ENCODE results near the gene ZFP92.
"Not testable (repeated sequence)": the region's sequence is repeated elsewhere in the genome, so short reads cannot be mapped to it uniquely, and the experiment has no call there.

Gene ZFP92, protein sequence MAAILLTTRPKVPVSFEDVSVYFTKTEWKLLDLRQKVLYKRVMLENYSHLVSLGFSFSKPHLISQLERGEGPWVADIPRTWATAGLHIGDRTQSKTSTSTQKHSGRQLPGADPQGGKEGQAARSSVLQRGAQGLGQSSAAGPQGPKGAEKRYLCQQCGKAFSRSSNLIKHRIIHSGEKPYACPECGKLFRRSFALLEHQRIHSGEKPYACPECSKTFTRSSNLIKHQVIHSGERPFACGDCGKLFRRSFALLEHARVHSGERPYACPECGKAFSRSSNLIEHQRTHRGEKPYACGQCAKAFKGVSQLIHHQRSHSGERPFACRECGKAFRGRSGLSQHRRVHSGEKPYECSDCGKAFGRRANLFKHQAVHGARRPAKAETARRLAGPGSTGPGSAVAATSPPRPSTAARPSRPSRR

DNA sequence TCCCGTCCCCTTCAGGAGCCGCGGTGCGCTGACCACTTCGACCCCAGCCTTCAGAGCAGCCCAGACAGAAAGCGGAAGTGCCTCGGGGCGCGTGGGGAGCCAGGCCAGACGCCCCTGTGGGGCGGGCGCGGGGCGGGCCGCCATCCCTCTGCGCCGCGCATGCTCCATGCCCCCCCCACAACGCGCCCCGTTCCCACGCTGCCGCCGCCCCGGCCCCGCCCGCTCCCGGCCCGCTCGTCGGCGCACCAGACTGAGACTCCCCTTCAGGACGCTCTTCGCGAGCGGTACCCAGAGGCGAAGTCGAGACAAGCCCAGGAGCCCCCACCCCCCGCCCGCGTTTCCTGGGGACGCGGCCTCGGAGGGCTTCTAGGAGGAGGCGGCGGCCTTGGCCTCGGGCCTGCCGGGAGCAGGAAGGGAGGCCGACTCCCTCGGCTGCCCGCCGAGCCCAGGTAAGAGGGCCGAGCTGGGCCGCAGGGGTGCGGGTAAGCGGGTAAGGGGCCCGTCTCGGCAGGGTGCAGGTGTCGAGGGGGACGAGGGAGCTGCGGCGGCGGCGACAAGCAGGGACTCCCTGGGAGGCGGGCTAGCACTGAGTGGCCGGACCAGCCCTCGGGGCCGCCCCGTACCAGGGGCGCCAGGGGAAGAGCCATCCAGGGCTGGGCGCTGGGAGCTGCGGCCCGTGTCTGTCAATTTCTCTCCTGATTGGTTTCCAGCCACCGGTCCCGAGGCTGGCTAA, at the start of gene ZFP92:
Gene ZFP92, plus strand, starts transcription at position 218 of the 733 bp plus-strand sequence. CDS start 6,851 bp downstream, outside the sequence.
- no peak for DNase-seq

DNA sequence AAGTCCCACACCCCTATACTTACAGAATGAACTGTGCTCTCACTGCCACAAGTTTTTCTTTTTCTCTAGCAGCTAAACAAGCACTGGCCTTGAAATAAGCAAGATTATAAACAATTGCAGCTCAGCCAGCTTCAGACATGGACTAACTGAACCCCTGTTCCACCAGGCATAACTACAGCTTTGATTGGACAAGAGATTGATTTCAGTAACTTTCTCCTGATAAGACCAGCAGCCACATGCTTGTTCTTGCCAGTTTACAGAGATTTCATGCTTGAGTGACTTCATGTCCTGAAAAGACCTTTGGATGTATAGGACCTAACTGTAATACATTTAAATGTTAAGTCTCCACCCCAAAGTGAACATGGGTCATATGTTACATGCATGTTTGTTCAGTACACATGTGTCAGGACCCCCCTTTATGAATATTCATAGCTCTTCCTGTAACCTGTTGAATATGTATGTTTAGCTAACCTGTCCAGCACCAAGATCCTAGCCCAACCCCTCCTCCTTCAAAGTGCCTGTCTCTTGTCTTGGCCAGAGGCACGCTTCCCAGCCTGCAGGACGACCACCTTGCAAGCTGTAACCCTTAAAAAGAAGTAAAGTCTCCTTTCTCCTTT, 49.4 kb upstream of the ZFP92 start:
- DNase-seq = no peak

DNA sequence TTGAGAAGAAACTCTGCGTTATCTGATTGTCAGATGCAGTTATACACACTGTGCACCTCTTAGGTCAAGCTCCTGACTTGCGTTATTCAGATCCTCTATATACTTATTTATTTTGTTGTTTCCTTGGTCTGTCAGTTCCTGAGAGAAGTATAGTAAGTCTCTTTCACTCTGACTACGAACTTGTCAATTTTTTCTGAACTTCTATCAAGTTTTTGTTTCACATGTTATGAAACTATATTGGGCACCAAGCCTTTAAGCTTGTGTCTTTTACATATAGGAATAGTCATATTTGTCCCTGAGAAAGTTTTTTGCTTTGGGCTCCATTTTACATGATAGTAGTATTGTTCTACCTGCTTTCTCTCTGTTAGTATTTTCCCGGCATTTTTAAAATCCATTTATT, 45.6 kb upstream of the ZFP92 start:
- no peak for DNase-seq

DNA sequence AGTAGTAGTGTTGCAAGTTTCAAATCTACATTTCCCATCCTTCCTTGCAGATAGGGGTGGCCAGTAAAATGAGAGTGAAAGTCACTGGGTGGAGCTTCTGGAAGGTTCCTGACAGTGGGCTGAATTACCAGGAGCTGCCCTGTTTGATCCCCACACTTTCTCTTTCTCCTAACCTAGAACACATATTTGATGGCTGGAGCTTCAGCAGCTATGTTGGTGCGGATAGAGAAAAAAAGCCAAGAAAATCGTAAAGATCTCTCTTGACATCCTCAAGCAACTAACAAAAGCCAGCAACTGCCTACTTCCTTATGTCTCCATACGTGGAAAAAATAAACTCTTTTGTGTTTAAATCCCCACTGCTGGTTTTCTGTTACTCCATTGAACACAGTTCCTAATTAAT, 45.2 kb upstream of the ZFP92 start:
- DNase-seq = no peak

DNA sequence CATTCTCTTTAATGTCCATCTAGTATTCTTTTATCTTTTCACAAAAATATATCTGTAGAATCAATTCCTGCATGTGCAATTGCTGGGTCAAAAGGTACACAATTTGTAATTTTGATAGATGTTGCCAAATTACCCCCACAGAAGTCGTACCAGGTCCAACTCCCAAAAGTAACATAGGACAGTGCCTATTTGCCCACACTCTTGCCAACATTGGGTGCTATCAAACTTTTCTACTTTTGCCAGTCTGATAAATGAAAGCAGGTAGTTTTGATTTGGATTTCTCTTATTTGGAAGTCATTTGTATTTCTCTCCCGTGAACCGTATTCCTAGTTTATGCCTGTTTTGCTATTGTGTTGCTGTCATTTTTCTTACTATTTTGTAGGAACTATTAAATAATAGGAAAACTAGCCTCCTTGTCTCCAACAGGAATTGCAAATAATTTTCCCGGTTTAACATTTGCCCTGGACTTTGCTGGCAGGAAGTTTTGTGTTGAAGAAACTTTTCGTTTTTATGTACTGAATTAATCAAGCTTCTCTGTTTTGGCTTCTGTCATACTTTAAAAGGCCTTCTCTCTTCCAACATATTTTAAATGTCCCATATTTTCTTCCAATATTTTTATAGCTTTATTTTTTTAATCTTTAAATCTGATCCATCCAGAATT, 44.3 kb upstream of the ZFP92 start:
- no peak for DNase-seq

DNA sequence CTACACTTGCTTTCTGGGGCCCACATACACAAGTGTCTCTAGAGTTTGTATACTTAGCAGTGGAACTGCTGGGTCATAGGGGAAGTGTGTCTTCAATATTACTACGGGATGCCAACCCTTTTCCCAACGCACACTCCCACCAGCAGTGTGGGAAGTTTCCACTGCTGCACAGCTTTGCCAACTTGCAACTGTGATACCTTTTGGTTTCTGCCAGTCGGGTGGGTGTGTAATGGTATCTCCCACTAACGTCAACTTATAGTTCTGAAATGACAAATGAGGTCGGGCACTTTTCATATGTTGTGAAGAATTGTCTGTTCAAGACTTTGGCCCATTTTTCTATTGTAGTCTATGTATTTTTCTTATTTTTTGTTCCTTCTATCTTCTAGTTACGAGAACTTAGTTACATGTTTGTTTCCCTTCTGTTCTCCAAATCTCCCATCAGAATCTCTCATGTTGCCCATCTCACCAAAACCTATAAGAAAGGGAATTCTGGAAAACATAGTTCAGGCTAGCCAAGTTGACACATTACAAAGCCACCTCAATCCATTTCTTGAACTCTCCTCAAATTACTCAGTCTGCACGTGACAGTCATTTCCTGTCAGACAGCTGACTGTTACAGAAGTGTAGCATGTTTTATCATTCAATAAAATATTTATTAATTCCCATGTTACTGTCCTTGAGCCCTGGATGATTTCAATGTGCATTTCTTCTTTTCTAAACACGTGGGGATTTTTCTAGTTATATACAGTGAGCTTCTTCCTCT, 40.8 kb upstream of the ZFP92 start:
- DNase-seq = no peak

DNA sequence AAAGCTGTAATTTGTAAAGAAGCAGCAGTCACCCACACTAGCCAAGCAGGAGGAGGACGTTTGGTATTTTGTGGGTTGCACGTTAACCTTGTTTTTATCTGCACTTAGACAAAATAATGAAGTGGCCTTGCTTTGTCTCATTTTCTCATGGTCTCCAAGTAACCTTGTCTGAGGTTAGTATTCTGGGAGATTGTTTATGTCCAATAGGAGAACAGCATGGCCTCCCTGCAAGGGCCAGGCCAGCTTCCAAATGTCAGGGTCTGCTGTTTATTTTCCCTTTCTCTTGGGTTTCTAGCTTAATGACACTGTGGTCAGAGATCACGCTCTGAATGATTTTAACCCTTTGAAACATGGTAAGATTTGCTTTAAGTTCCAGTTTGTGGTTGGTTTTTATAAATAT, 40.0 kb upstream of the ZFP92 start:
- no peak for DNase-seq

DNA sequence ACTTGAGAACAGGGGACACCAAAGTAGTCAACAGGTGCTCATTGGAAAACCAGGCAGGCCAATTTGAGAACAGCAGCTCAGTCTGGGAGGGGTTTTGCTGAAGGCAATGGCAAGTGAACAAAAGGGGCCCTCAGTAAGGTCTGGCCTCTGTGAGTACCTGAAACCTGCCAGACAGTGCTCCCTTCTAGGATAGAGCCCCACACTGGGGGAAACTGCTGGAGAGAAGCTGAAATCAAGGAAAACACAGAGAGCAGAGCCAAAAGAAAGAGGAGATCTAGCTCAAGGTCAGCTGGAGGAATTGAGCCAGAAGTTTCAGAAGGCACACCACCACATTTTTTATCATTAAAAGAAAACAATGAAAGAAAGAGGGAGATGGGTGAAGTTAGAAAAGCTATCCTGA, 38.3 kb upstream of the ZFP92 start:
- DNase-seq = no peak

DNA sequence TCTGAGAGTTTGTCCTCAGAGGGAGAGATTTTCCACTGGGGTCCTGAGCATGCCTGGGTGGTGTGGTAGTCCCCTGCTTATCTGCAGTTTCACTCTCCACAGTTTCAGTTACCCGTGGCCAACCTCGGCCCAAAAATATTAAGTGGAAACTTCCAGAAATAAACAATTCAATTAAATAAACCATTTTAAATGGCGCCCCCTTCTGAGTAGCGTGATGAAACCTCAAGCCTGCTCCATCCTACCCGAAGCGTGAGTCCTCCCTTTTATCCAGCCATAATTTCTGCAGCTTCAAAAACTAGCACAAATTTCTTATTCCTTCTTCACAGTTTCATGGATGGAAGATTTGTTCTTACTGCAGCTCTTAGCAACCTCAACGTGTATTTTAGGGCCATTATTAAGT, 36.8 kb upstream of the ZFP92 start:
- DNase-seq = no peak

DNA sequence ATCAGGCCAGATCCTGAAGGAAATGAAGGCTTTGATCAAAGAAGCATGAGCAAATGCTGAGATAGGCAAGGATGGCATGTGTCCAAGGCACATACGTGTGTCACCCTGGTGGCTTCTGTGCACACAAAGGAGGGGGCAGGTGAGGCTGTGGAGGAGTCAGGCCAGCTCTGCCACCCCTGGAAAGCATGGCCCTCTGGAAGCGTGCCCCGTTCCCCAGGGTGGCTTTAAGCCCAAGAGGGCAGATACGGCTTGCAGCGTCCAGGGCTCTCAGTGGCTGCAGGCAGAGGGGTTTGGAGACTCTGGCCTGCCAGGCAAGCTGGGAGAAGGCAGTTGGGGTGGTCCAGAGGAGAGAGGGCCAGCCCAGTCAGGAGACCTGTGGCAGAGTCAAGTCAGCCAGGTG, 35.7 kb upstream of the ZFP92 start:
- no peak for DNase-seq

DNA sequence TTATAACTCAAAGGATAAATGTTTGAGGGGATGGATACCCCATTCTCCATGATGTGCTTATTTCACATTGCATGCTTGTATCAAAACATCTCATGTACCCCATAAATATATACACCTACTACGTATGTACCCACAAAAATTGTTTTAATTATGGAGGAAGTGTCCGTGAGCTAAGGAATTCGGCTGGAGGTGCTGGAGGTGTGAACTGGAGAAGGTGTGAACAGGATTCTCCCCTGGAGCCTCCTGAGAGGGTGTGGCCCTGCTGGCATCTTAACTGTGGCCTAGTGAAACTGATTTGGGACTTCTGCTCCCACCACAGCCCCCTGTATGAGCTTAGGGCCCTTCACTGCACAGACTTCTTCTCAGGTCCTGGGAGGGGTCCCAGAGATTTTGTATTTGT, 33.5 kb upstream of the ZFP92 start:
- DNase-seq = no peak

DNA sequence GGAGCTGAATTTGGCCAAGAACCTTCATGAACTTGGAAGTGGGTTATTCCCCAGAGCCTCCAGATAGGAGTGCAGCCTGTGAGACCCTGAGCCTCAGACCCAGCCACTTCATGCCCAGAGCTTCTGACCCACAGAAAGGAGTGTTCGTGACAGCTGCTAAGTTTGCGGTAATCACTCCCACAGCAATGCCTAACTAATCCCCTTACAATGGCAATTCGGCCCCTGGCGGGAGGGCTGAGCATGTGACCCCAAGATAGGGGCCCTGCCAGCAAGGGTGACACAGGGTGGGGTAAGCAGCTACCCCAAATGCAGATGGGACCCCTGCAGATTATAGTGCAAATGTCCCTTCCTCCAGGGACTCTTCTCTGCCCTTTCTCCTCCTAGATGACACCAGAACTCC, 32.7 kb upstream of the ZFP92 start:
- no peak for DNase-seq

DNA sequence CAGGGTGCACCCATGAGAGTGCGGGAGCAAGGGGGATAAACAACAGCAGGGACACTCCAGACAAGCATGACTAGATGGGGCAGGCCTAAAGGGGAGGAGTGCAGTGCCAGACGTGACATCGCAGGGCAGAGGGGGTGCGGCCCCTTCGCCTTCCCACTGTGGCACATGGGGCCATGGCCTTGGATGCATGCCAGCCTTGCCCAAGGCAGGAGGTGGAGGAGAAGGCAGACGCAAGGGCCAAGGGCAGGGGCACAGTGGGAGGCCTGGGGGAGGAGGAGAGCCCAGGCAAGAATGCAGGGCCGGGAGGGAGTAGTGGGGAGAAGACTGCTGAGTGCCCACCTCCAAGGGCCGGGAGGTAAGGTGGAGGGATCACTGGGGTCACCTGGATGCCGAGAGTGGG, 31.8 kb upstream of the ZFP92 start:
- DNase-seq = no peak

DNA sequence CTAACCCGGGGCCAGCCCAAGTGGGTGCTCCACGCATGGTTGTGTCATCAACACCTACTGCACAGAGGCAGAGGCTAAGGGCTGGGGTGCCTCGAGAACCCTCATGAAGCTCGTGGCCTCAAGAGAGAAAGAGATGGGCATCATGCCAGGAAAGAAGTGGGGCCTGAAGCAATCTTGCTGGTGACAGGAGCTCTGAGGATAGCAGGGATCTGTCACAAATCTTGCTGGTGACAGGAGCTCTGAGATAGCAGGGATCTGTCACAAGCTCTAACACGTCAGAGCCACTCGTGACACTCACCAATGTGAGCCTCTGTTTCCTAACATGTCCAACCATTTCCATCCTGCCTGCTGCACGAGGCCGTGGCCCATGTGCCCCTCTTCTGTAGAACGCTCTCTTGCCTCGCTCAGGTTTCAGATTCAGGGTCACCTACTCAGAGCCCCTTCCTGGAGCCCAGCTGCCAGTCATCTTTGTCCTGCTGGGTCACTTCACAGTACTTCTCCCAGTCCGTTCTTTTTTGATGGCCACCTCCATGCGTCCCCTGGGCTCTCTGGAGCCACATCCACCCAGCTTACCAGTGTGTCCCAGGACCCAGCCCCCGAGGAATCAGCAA, 31.2 kb upstream of the ZFP92 start:
- no peak for DNase-seq

DNA sequence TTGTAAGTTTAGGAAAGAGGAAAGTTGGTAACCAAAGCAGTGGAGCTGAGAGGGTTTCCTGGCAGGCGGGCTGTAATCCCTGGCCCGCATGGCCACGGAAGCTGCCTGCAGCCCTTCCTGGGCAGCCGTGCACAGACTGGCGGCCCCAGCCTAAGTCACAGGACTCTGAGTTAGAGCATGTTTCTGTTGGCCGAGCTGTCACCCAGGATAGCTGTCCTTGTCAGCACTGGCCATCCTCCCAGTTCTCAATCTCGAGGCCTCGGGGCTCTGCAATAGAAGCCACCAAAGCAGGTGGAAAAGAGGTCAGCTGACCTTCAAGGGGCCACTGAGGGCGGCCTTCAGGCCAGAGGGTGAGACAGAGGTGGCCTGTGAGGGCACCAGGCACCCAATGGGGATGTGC, 30.6 kb upstream of the ZFP92 start:
- DNase-seq = no peak

DNA sequence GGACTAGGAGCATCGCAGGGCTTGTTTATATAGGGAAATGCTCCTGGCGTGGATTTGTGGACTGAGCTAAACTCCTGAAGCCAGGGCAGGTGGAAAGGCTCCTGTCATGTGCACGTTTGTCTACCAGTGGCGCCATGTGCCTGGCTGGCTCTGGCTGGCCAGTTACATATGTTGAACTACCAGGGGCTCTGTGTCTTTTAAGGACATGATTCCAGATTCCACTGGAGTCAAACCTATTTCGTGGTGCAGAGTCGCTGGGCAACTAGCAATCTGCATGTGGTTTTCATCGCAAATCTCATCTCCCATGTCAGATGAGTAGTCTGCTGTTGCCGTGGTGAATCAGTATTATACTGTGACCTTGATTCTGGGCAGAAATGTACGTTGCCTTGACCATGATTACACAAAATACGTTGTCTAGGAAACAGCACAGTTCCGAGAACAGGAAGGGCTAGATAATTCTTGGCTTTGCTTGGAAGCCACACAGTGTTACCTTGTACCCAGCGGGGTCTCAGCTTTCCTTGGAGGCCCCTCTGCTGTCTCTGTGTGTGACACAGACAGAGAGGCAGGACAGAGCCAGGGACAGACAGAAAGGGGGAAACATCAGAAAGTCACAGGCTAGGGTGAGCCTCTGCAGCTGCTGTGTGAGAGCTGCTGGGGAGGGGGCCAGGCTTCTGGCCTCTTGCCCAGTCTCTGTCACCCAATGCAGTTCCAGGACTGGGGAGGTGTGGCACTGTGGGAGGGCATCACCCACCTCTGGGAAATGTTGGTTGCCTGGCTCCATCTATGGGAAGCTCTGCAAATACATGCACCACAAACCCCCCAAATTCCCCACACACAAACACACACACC, 29.4 kb upstream of the ZFP92 start:
- peak; percentile 39 for DNase-seq

DNA sequence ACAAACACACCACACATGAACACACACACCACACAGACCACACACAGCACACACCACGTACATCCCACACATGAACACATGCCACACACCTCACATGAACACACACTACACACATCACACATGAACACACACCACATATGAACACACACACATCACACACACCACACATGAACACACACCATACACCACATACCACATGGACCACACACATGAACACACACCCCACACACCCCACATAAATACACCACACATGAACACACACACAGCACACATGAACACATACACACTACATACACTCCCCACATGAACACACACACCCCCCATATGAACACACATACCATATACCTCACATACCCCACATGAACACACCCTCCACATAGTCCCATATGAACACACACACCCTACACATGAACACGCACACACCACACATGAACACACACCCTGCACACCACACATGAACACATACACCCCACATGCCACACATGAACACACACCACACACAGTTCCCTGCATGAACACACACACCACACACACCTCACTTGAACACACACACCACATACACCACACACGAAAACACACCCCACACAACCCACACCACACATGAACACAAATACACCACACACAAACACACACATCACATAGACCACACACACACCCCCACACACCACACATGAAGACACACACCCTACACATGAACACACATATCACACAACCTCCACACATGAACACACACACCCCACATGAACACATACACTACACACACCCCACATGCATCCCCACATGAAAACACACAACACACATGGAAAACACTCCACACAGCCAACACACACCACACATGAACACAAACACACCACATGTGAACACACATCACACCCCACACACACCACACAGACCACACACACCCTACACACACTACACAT, 28.4 kb upstream of the ZFP92 start:
- no peak for DNase-seq

DNA sequence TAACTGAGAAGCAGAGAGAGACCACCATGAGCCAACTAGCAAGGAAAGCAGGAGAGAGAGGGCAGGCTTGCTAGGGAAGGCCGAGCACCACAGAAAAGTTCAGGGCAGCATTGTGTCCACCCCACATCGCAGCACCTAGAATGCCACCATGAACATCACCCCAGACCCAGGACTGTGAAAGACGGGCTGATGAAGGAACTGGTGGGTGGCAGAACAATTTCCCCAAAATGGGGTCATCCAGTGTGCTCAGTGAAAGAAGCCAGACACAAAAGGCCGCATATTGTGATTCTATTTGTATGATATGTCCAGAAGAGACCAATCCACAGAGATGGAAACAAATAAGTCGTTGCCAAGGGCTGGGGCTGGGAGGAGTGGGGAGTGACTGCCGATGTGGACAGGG, 26.9 kb upstream of the ZFP92 start:
- no peak for DNase-seq

DNA sequence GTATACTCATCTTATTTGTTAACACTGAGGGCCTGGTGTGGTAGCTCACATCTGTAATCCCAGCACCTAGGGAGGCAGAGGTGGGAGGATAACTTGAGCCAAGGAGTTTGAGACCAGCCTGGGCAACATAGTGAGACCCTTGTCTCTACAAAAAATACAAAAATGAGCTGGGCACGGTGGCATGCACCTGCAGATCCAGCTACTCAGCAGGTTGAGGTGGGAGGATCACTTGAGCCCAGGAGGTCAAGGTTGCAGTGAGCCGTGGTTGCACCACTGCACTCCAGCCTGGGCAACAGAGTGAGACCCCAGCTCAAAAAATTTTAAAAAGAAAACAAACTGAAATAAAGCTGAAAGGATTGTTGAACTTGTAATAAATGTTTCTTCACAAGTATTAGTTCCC, 26.3 kb upstream of the ZFP92 start:
- DNase-seq = not testable (repeated sequence)

DNA sequence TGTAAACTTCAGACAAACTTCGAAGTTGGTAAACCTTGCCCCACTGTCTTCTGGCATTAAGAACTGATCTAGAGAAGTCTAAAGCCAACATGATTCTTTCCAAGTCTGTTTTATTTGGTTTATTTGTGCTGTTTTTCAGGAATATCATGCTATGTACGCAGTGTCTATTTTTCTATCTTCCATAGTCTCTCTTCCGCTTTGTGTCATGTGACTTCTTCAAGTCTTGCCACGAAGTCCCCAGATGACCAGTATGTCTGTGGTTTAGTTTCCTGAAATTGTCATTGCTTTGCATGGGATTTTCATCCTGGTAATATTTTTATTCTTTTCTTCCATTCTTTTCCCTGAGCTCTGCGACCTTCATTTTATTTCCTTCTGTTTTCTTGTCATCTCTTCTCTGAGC, 25.2 kb upstream of the ZFP92 start:
- no peak for DNase-seq

All from retina (tissue), 1 donor.